GM21576 (cell line): ENCODE results near the gene AGAP3.
A peak's percentile ranks its signal among the peaks of the same experiment; 100 is the strongest.

Experiments used
- ATAC-seq: cut with Tn5 transposase; IDR thresholded peaks from one replicate; pipeline ENCODE4 v1.9.1; 2021; ENCODE audit warnings: mild to moderate bottlenecking, moderate library complexity; ENCODE audit not compliant: unreplicated experiment

AGAP3 gene

GRCh38 chr7:151152643-151153513 is 66.6 kb downstream of the AGAP3 start:
- ATAC-seq, result no peak

- ATAC-seq, result no peak
Observed at GRCh38 chr7:151157645-151158329, 71.5 kb downstream of the AGAP3 start.

- ATAC-seq, result no peak
Observed at GRCh38 chr7:151161757-151162156, 75.5 kb downstream of the AGAP3 start.

GRCh38 chr7:151166629-151167196 is 80.4 kb downstream of the AGAP3 start:
- no peak for ATAC-seq

GRCh38 chr7:151167197-151167961 is 81.1 kb downstream of the AGAP3 start, which contains the start of gene GBX1:
GBX1 (minus strand) TSS chr7:151167694; CDS start chr7:151167548, 146 bp downstream.
- ATAC-seq, result no peak

GRCh38 chr7:151168003-151168786 is 81.9 kb downstream of the AGAP3 start:
- peak; percentile 65 for ATAC-seq

GRCh38 chr7:151168787-151169162 is 82.5 kb downstream of the AGAP3 start:
- ATAC-seq, result no peak

- ATAC-seq, result peak; percentile 71
Observed at GRCh38 chr7:151172273-151173141, 86.2 kb downstream of the AGAP3 start.

- no peak for ATAC-seq
Observed at GRCh38 chr7:151173386-151174245, 87.3 kb downstream of the AGAP3 start.

- no peak for ATAC-seq
Observed at GRCh38 chr7:151174246-151175046, 88.2 kb downstream of the AGAP3 start.

GRCh38 chr7:151175047-151175792 is 88.9 kb downstream of the AGAP3 start:
- no peak for ATAC-seq

- ATAC-seq, result no peak
Observed at GRCh38 chr7:151175793-151176311, 89.6 kb downstream of the AGAP3 start.

GRCh38 chr7:151176401-151176800 is 90.1 kb downstream of the AGAP3 start:
- ATAC-seq, result no peak

GRCh38 chr7:151177310-151177709 is 91.0 kb downstream of the AGAP3 start:
- ATAC-seq, result no peak

GRCh38 chr7:151178236-151178635 is 92.0 kb downstream of the AGAP3 start:
- ATAC-seq, result no peak

GRCh38 chr7:151178831-151179230 is 92.6 kb downstream of the AGAP3 start:
- ATAC-seq, result no peak
